ENCODE results near the gene ESYT2. TPM values are rescaled to one million over a fixed set of nuclear protein-coding genes. Genes with fewer than 3 reads are reported as not detected.

ESYT2 gene
- total RNA-seq, 1 donor from 2014 or later: 61.3 TPM

DNA sequence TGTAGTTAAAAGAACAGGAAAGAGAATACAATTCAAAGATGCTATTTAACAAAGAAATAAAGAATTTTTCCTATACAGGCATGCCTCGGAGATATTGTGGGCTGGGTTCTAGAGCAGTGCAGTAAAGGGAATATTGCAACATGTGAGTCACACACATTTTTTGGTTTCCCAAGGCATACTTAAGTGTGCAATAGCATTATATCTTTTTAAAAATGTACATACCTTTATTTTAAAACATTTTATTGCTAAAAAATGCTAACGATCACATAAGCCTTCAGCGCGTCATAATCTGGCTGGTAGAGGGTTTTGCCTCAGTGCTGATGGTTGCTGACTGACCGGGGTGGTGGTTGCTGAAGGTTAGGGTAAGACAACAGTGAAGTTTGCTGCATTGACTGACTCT lies 54.4 kb downstream of the ESYT2 start:
- Mint-ChIP-seq H3K4me3 (no peak overlapping the region), H3K36me3 (ENCODE audit: low read depth) (peaks cover 68% of the 10 kb centered on the region), H3K27me3 (no peaks in the 10 kb centered on the region), H3K9me3 (no peaks in the 10 kb centered on the region), H3K4me1 (peaks cover 25% of the 10 kb centered on the region), H3K27ac (peak overlapping the region; percentile 41)
- DNase-seq: no peak
- intact Hi-C loops (cut with micrococcal nuclease): loop anchor here (10.0 kb wide), 2 partner anchors 70 to 200 kb away; partner anchors contain the start of gene NCAPG2

DNA sequence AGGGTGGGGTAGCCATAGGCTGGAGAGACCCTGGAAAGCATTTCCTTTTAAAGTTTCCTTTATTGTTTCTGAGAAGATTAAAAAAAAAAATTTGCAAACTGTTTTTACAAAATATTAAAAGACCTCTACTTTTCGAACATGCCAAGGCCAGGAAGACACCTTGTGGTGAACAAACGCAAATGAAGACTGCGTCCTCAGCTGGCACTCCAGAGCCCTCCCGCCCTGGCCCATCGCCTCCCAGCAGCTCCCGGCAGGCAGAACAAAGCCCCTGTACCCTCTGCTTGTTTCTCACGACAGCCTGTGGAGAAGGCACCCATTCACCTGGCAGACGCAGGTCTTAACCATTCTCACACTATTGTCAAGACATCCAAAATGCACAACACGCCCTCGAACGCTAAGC lies 56.4 kb downstream of the ESYT2 start:
- no peak overlapping the region for H3K4me3 Mint-ChIP-seq
- peak; percentile 52 for DNase-seq
- intact Hi-C loops (cut with micrococcal nuclease): loop anchor here (10.0 kb wide), 2 partner anchors 68 to 202 kb away; partner anchors contain the start of gene NCAPG2
- no peak overlapping the region for H3K27ac Mint-ChIP-seq
- H3K36me3 Mint-ChIP-seq (ENCODE audit: low read depth): peaks cover 61% of the 10 kb centered on the region
- H3K9me3 Mint-ChIP-seq: no peaks in the 10 kb centered on the region
- peaks cover 32% of the 10 kb centered on the region for H3K4me1 Mint-ChIP-seq
- H3K27me3 Mint-ChIP-seq: no peaks in the 10 kb centered on the region

DNA sequence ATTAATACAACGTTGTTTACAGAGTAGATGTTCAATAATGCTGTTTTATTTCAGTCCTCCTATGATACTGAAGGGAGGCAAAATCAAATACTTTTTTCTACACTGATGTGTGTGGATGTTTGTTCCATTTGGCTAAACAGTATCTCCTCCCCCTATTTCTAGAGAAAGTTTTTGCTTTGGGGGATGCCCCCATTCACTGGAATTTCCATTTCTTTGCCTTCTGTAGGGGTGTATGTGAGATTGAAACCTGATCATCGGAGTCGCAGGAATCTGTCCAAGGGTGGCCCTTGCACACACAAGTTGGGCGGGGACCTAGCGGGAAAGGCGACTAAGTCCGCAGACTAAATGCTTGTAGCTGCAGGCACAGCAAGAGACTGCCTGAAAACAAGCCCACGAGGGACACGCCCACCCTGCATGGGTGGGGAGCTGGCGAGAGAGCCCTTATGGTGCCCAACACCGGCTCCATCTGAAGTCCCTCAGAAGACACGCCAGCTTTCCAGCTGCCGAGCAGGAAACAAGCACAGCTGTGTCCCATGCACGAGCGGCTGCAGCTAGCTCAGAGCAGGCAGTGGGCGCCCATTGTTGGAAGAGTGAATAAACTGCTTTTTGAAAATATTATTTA lies 58.0 kb downstream of the ESYT2 start:
- DNase-seq: peak; percentile 43
- Mint-ChIP-seq H3K9me3 (no peaks in the 10 kb centered on the region), H3K4me1 (peaks cover 33% of the 10 kb centered on the region), H3K27ac (no peak overlapping the region), H3K36me3 (ENCODE audit: low read depth) (peaks cover 59% of the 10 kb centered on the region), H3K4me3 (no peak overlapping the region), H3K27me3 (no peaks in the 10 kb centered on the region)
- intact Hi-C loops (cut with micrococcal nuclease): loop anchor here (10.0 kb wide), 2 partner anchors 67 to 203 kb away; partner anchors contain the start of gene NCAPG2

DNA sequence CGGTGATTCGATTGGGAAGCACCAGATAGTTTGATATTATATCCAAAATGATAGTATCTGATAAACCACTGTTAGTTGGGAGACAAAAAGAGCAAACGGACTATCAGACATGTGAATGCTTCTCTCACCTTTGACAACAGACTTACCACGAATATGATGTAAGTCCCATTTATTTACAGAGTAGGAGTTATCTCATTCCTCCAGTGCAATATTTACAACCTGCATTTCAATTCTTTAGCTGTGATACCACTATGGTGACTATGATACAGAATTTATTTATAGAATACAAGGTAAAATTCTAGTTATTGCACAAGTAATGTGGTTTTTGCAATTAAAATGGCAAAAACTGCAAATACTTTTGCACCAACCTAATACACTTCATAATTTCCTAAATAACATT lies 61.6 kb downstream of the ESYT2 start:
- Mint-ChIP-seq H3K4me1 (peaks cover 27% of the 10 kb centered on the region), H3K27me3 (no peaks in the 10 kb centered on the region), H3K27ac (no peak overlapping the region), H3K4me3 (no peak overlapping the region), H3K36me3 (ENCODE audit: low read depth) (peaks cover 52% of the 10 kb centered on the region), H3K9me3 (no peaks in the 10 kb centered on the region)
- no peak for DNase-seq
- intact Hi-C loops (cut with micrococcal nuclease): no loop called here

DNA sequence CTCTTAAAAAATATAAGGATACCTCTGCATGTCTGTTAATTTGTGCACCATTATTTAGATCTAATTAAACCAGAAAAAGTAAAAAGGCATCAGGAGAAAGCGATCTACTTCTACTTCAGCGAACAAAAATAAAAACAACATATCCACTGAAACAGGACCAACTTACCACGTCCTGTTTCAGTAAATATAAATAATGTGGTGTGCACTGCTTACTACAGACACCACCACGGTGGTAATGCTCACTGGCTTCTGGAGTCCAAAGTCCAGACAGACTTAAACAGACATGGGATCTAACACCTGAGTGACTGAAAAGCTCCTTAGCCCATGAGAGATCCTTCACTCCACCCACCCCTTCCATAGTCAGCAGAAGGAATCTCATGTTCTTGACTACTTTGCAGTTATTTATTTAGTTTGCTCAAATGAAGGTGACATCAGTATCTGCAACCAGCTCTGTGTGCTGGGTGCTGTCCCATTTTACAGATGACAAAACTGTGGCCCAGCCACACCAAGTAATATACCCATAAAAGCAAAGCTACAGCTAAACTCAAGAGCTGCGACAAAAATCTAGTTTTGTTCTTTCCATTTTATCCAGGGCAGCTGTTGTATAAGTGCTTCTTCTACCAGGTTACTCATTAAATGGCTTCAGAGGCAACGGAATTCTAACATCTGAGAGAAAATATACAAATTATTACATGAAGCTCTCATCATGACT lies 62.6 kb downstream of the ESYT2 start:
- Mint-ChIP-seq H3K27ac (peak overlapping the region; percentile 1), H3K4me3 (no peak overlapping the region), H3K36me3 (ENCODE audit: low read depth) (peaks cover 50% of the 10 kb centered on the region), H3K4me1 (peaks cover 27% of the 10 kb centered on the region), H3K9me3 (no peaks in the 10 kb centered on the region), H3K27me3 (no peaks in the 10 kb centered on the region)
- intact Hi-C loops (cut with micrococcal nuclease): no loop called here
- peak; percentile 40 for DNase-seq

DNA sequence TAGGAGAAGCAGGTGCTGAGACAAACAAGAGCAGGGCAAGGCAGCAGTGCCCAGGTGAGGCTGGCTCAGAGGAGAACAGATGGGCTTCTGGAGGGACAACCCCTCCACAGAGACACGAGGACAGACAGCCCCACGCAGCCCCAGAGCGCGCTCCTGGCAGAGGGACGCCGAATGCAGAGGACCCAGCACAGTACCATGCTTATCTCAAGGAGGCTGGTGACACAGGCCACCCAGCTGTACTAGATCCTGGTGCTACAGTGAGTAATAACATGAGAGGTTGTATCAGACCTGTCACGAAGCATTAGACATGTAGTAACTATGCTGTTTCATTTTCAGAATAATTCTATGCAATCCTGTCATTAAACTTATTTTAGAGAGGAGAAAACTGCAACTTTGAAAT lies 64.3 kb downstream of the ESYT2 start:
- Mint-ChIP-seq H3K27ac (peak overlapping the region; percentile 51), H3K36me3 (ENCODE audit: low read depth) (peaks cover 58% of the 10 kb centered on the region), H3K4me3 (no peak overlapping the region), H3K27me3 (no peaks in the 10 kb centered on the region), H3K4me1 (peaks cover 24% of the 10 kb centered on the region), H3K9me3 (no peaks in the 10 kb centered on the region)
- DNase-seq: no peak
- intact Hi-C loops (cut with micrococcal nuclease): no loop called here

DNA sequence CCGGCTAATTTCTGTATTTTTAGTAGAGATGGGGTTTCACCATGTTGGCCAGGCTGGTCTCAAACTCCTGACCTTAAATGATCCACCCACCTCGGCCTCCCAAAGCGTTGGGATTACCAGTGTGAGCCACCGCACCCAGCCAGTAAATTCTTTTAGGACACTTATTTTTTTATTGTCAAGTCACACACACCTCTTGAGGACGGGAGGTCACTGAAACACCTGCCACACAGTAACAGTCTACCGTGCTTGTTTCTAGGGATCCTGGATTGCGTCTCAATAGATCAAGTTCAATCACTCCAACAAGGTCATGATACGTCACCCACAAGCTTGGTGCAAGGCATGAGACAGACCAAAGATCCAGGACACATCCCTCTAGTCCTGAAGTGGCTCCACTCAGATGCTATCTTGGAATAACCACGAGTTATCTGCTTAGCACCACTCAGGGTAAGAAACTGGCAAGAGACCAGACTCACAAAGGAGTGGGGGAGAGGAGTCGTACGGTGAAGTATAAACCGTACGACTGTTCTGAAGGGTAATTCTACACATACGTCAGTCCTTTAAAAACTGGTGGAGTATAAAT lies 65.8 kb downstream of the ESYT2 start:
- DNase-seq: peak; percentile 53
- peaks cover 67% of the 10 kb centered on the region for H3K36me3 Mint-ChIP-seq (ENCODE audit: low read depth)
- no peak overlapping the region for H3K27ac Mint-ChIP-seq
- H3K27me3 Mint-ChIP-seq: no peaks in the 10 kb centered on the region
- H3K4me3 Mint-ChIP-seq: no peak overlapping the region
- intact Hi-C loops (cut with micrococcal nuclease): no loop called here
- H3K4me1 Mint-ChIP-seq: peaks cover 20% of the 10 kb centered on the region
- H3K9me3 Mint-ChIP-seq: no peaks in the 10 kb centered on the region

DNA sequence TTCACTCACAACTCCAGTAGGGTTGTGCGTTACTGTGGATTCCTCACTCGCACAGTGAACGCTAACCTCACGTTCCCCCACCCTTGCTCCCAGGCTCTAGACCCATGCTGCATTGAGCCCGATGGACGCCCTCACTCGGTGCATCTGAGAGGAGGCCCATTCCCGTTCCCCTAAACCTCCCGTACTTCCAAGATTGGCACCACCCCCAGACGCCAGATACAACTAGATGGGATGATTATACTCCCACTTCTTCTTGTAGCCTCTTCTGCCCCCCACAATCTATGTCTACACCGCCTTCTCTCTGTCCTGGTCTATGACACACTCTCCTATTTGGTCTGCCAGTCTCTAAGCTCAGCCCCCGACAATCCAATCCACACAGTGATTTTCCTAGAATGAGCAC lies 67.4 kb downstream of the ESYT2 start:
- H3K4me1 Mint-ChIP-seq: peaks cover 14% of the 10 kb centered on the region
- H3K27ac Mint-ChIP-seq: no peak overlapping the region
- intact Hi-C loops (cut with micrococcal nuclease): no loop called here
- no peaks in the 10 kb centered on the region for H3K9me3 Mint-ChIP-seq
- H3K27me3 Mint-ChIP-seq: no peaks in the 10 kb centered on the region
- H3K4me3 Mint-ChIP-seq: no peak overlapping the region
- H3K36me3 Mint-ChIP-seq (ENCODE audit: low read depth): peaks cover 73% of the 10 kb centered on the region
- no peak for DNase-seq

DNA sequence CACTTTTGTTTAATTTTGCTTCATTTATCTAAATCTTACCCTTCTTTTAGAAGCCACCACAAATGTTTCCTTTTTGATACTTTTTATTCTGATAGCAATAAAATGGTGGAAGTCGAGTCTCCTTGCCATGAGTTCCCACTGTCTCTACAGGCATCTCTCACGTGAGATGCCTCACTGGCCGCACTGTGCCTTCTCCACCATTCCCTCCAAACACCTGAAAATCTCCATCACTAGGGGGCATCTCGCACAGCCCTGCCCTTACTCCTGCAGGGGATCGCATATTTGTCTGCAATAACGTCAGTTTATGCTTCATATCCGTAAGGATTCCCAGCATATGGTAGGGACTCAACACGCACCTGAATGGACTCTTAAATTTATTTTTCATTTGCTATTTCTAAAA lies 68.4 kb downstream of the ESYT2 start:
- Mint-ChIP-seq H3K27ac (peak overlapping the region; percentile 4), H3K4me1 (peaks cover 5% of the 10 kb centered on the region), H3K36me3 (ENCODE audit: low read depth) (peaks cover 68% of the 10 kb centered on the region), H3K4me3 (no peak overlapping the region), H3K27me3 (no peaks in the 10 kb centered on the region), H3K9me3 (no peaks in the 10 kb centered on the region)
- peak; percentile 67 for DNase-seq
- intact Hi-C loops (cut with micrococcal nuclease): no loop called here

DNA sequence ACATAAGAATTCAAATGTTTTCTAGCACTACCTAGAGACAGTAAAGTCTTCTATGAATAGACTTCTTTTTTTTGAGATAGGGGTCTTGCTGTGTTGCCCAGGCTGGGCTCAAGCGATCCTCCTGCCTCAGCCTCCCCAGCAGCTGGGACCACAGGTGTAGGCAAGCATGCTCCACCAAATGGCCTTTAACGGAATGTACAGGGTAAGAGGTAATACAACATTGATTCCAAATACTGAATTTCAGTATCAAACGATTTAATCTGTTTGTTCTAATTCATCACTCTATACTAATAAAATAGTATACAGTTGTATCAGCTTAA lies 68.9 kb downstream of the ESYT2 start:
- H3K9me3 Mint-ChIP-seq: no peaks in the 10 kb centered on the region
- H3K4me3 Mint-ChIP-seq: no peak overlapping the region
- peaks cover 5% of the 10 kb centered on the region for H3K4me1 Mint-ChIP-seq
- H3K36me3 Mint-ChIP-seq (ENCODE audit: low read depth): peaks cover 71% of the 10 kb centered on the region
- intact Hi-C loops (cut with micrococcal nuclease): no loop called here
- DNase-seq: no peak
- H3K27me3 Mint-ChIP-seq: no peaks in the 10 kb centered on the region
- H3K27ac Mint-ChIP-seq: no peak overlapping the region

DNA sequence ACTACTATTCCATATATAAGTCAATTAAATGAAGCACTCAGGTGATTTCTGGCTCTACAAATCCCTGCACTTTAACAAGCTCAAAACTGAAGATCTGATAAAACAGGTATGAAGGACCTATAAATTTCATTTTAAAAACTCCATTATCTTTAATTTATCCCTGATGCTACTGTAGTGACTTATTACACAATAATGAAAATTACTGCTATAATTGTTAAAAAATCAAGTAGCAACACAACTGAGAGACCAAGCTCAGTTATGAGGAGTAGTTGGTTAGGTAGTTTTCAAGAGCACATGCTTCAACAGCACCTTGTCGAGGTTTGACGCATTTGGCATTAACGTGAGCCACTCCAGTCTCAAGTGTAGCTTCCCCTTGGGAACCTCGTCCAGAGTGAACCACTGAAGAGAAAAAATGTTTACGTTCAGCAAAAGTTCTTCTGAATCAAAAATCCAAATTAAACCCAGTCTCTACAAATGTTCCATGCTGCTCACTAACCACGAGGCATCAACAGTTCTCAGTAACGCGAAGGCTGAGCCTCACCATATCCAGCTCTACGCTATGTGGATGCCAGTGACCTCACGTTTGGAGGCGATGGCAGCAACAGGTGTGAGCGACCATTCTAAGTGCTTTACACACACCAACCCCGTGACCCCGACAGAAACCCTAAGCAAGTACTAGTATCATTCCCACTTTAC lies 69.4 kb downstream of the ESYT2 start:
- intact Hi-C loops (cut with micrococcal nuclease): no loop called here
- Mint-ChIP-seq H3K4me1 (peaks cover 5% of the 10 kb centered on the region), H3K27me3 (no peaks in the 10 kb centered on the region), H3K9me3 (no peaks in the 10 kb centered on the region), H3K36me3 (ENCODE audit: low read depth) (peaks cover 73% of the 10 kb centered on the region), H3K4me3 (no peak overlapping the region), H3K27ac (no peak overlapping the region)
- no peak for DNase-seq

DNA sequence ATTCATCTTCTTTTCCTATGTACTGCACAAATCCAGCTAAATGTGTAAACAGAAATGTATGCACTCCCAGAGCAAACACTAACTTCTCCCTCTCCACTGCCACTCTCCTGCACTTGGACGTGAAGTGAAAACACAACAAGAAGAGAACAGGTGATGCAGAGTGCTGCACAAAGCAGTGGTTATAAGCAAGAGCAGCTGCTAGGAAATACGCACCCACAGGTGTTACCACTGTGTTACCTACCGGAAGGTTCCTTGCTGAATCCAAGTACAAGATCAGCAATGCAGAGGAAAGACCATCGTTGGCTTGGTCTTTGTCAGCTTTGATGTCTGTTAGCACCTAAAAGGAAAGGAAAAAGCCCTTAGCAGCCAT lies 70.1 kb downstream of the ESYT2 start:
- intact Hi-C loops (cut with micrococcal nuclease): no loop called here
- Mint-ChIP-seq H3K27me3 (no peaks in the 10 kb centered on the region), H3K9me3 (no peaks in the 10 kb centered on the region), H3K4me1 (peaks cover 3% of the 10 kb centered on the region), H3K27ac (peak overlapping the region; percentile 8), H3K36me3 (ENCODE audit: low read depth) (peaks cover 72% of the 10 kb centered on the region), H3K4me3 (no peak overlapping the region)
- no peak for DNase-seq

DNA sequence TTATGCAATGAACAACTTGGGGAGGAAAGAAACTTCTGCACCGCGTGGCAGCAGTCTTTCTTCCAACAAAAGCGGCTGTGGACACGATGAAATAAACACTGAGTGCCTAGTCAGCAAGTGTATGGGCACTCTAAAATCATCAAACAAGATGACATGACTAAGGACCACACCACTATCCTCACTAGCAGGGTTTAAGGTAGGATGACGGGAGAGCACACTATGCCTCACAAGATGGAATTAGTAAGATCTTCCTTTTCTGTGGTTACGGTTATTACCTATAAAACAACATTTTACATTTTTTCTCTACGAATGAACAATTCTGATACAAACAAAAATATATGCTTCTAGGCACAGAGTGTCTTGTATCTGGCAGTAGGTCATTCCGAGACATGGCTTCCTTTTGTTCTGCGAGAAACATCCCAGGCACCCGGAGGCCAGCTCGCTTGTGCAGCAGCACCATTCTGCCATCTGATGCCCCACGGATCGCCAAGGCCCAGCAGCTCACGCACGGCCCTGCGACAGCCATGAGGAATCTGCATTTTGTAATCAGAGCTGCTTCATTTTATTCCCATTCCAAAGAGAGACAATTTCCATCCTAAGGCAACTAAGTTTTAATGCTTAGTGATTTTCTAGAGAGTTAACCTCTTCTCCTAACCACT lies 70.6 kb downstream of the ESYT2 start:
- no peak for DNase-seq
- intact Hi-C loops (cut with micrococcal nuclease): no loop called here
- peaks cover 69% of the 10 kb centered on the region for H3K36me3 Mint-ChIP-seq (ENCODE audit: low read depth)
- H3K27ac Mint-ChIP-seq: peak overlapping the region; percentile 8
- no peak overlapping the region for H3K4me3 Mint-ChIP-seq
- H3K27me3 Mint-ChIP-seq: no peaks in the 10 kb centered on the region
- H3K4me1 Mint-ChIP-seq: peaks cover 3% of the 10 kb centered on the region
- no peaks in the 10 kb centered on the region for H3K9me3 Mint-ChIP-seq

Measured in activated CD4-positive, alpha-beta T cell treated with anti-CD3 and anti-CD28 coated beads, Interleukin-2, amount 10 ng/mL, durations not matched to agents 24 days and 14 days (primary cell).